ENCODE data around the gene SMG9.

- TF ChIP-seq, protein P1, sequence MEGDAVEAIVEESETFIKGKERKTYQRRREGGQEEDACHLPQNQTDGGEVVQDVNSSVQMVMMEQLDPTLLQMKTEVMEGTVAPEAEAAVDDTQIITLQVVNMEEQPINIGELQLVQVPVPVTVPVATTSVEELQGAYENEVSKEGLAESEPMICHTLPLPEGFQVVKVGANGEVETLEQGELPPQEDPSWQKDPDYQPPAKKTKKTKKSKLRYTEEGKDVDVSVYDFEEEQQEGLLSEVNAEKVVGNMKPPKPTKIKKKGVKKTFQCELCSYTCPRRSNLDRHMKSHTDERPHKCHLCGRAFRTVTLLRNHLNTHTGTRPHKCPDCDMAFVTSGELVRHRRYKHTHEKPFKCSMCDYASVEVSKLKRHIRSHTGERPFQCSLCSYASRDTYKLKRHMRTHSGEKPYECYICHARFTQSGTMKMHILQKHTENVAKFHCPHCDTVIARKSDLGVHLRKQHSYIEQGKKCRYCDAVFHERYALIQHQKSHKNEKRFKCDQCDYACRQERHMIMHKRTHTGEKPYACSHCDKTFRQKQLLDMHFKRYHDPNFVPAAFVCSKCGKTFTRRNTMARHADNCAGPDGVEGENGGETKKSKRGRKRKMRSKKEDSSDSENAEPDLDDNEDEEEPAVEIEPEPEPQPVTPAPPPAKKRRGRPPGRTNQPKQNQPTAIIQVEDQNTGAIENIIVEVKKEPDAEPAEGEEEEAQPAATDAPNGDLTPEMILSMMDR (IDR thresholded peaks at IDR 0.05) = no peak
- no peak for TF ChIP-seq POLR2A (IDR thresholded peaks at IDR 0.05)
Measured at GRCh38 chr19:43683905-43684304, 70.9 kb downstream of the SMG9 start.
